Stimulated activated CD4-positive, alpha-beta T cell treated with anti-CD3 and anti-CD28 coated beads, Interleukin-4, amount 100 ng/mL, for 48 hours (primary cell): ENCODE measurements around the gene GALNT16.
"Not testable (repeated sequence)": the region's sequence is repeated elsewhere in the genome, so short reads cannot be mapped to it uniquely, and the experiment has no call there.

Experiments used
- DNase-seq, 2 donors: peaks; one replicate each; pipeline ENCODE4 v3.0.0-alpha.2; 2020; ENCODE audit warnings: low read depth in 2 of 2

GALNT16 gene

GRCh38 chr14:69363055-69363454 lies 103.1 kb downstream of the GALNT16 start:
- no peak for DNase-seq

- no peak for DNase-seq
Observed at GRCh38 chr14:69363964-69364363, 104.0 kb downstream of the GALNT16 start.

- DNase-seq, result no peak
Observed at GRCh38 chr14:69364378-69364777, 104.4 kb downstream of the GALNT16 start.

- no peak for DNase-seq
Observed at GRCh38 chr14:69366069-69366468, 106.1 kb downstream of the GALNT16 start.

- no peak for DNase-seq
Observed at GRCh38 chr14:69366761-69367160, 106.8 kb downstream of the GALNT16 start.

GRCh38 chr14:69368381-69368780 lies 108.4 kb downstream of the GALNT16 start:
- DNase-seq, result no peak

- DNase-seq, result no peak
Observed at GRCh38 chr14:69370061-69370460, 110.1 kb downstream of the GALNT16 start.

- DNase-seq, result no peak
Observed at GRCh38 chr14:69372146-69372545, 112.2 kb downstream of the GALNT16 start.

- no peak for DNase-seq
Observed at GRCh38 chr14:69373104-69373503, 113.1 kb downstream of the GALNT16 start.

GRCh38 chr14:69374235-69374634 lies 114.3 kb downstream of the GALNT16 start:
- no peak for DNase-seq

- no peak for DNase-seq
Observed at GRCh38 chr14:69375182-69375581, 115.2 kb downstream of the GALNT16 start.

- no peak for DNase-seq
Observed at GRCh38 chr14:69375722-69376121, 115.8 kb downstream of the GALNT16 start.

GRCh38 chr14:69376439-69376838 lies 116.5 kb downstream of the GALNT16 start:
- no peak for DNase-seq

GRCh38 chr14:69378274-69378673 lies 118.3 kb downstream of the GALNT16 start:
- no peak for DNase-seq

- DNase-seq, result no peak
Observed at GRCh38 chr14:69387311-69387710, 127.4 kb downstream of the GALNT16 start.

GRCh38 chr14:69391400-69391799 lies 131.4 kb downstream of the GALNT16 start:
- not testable (repeated sequence) for DNase-seq

GRCh38 chr14:69392481-69392880 lies 132.5 kb downstream of the GALNT16 start:
- DNase-seq, result no peak

- no peak for DNase-seq
Observed at GRCh38 chr14:69395929-69396328, 136.0 kb downstream of the GALNT16 start.

GRCh38 chr14:69398053-69398817 lies 138.3 kb downstream of the GALNT16 start, which contains the start of the genes ERH and SLC39A9:
TSS of gene ERH (minus strand) at chr14:69398299. CDS start at chr14:69398233, 66 bp downstream.
TSS of gene SLC39A9 (plus strand) at chr14:69398692. CDS start at chr14:69399370, 678 bp downstream.
- DNase-seq, result peak; percentile 87 to 88

- DNase-seq, result no peak
Observed at GRCh38 chr14:69398818-69399210, 138.9 kb downstream of the GALNT16 start.

- DNase-seq, result no peak
Observed at GRCh38 chr14:69399750-69400149, 139.8 kb downstream of the GALNT16 start.

GRCh38 chr14:69400154-69400553 lies 140.2 kb downstream of the GALNT16 start:
- no peak for DNase-seq

- DNase-seq, result no peak
Observed at GRCh38 chr14:69401841-69402240, 141.9 kb downstream of the GALNT16 start.

- DNase-seq, result no peak
Observed at GRCh38 chr14:69404478-69404877, 144.5 kb downstream of the GALNT16 start.
